GM18508 (cell line): Measurements from ENCODE around the gene MORC4.

Experiments
- ATAC-seq: cut with Tn5 transposase; IDR thresholded peaks from one replicate; pipeline ENCODE4 v1.9.1; 2021; ENCODE audit warnings: moderate number of reproducible peaks; ENCODE audit not compliant: insufficient read depth, unreplicated experiment

MORC4 gene

DNA sequence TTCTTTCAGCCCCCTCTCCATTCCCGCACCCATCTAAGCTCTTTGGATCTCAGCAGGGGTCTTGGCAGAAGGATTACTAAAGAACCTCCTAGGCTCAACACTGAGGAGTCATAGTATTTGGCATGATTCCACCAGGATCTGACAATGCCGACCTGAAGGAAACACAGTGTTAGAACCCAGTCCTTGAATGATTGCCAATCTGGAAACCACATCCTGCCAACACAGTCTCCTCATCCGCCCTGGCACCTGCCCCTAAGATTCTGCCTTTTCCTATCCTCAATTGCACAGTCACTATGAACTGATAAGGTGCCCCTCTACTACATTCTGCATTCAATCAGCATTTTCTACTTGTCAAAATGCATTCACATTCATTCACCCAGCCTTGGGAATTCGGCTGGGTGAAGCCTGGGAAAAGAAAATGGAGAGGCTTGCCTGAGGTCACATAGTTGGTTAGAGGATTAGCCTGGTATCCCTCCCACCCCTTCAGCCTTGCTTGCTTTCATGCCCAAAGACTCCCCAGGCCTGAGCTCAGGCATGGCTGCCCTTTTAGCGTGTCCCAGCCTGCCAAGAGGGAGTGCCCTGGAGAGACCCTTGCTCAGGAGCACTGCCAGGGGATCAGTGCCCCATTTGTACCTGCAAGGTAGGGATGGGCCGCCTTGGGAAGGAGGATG, 82.0 kb downstream of the MORC4 start:
- ATAC-seq = no peak

DNA sequence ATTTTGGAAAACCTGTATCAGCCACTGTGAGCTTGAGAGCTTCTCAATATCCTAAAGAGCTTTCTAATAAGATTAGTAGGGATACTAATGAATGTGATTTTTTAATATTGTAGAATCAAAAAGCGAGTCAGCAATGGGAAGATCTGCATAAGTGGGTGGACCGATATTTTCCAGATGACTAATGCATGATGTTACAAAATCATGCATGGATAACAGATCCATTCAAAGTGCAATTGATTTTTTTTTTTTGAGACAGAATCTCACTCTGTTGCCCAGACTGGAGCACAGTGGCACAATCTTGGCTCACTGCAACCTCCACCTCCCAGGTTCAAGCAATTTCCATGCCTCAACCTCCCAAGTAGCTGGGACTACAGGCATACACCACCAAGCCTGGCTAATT, 87.1 kb downstream of the MORC4 start:
- ATAC-seq = no peak

DNA sequence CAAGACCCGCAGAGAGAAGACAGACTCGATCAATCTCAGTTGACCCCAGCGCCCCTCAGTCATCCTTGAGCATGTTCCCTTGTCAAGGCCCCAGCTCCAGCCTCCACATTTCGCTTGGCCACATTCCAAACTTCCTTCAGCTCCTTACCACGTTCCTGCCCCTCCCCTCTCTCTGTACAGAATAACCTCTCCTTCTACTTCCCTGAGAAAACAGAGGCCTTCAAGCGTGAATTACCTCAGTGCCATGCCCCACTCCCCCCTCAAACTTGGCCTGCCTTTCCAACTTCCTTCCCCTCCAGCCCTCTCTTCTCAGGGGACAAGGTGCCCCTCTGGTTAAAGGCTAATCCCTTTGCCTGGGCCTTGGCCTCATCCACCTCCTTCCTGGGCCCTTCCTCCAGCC, 93.7 kb downstream of the MORC4 start:
- ATAC-seq = no peak

DNA sequence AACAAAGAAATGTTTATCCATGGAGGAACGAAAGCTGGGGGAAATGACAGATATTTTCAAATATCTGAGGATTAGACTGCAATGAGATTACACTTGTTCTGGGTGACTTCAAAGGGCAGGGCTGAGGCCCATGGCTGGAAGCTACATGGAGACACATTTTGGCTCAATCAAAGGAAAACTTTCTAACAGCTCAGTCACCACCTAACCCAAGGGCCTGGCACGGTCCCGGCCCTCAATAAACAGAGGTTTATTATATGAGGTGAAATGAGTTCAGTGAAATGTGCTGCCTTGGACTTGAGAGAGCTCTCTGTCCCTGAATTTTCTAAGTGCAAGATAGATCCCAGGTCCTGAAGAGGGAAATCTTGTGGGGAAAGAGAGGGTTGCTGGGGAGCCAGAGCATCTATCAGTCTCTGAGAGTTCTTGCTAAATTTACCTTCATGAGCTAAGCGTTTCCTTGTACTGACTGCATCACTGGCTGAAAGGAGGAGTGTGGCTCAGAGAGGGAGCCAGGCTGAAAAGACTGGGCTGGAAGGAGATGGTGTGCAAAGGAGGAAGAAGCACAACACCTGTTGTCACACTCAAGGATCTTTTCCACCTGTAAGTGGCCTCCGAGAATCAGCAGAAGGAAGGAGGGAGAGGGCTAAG, 94.8 kb downstream of the MORC4 start:
- no peak for ATAC-seq

DNA sequence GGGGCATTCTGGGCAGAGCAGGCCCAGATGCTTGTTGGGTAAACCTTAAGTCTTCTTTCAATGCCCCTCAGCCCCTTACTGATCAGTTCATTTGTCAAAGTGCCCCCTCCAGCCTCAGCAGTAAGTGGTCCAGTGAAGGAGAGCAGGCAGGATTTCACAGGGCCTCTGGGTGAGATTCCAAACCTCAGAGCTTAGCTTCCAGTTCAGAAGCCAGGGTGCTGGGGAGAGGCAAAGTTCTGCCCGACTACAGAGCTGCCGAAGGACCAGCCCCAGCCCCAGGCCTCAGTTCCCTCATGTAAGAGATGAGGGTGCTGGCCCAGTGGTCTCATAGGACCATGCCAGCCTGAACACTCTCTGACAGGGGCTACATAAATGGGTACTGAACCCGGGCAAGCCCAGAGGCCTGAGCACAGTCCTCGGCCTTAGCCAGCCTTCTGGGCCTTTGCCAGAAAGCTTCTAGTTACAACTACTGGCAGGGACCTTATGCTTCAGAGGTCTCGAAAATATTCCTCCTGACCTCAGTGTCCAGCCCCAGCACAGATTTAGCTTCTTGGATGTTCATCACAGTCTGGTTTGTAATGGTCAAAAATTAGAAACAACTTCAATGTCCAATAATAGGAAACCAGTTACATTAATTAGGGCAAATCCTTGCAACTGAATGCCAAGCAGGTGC, 96.0 kb downstream of the MORC4 start:
- no peak for ATAC-seq

DNA sequence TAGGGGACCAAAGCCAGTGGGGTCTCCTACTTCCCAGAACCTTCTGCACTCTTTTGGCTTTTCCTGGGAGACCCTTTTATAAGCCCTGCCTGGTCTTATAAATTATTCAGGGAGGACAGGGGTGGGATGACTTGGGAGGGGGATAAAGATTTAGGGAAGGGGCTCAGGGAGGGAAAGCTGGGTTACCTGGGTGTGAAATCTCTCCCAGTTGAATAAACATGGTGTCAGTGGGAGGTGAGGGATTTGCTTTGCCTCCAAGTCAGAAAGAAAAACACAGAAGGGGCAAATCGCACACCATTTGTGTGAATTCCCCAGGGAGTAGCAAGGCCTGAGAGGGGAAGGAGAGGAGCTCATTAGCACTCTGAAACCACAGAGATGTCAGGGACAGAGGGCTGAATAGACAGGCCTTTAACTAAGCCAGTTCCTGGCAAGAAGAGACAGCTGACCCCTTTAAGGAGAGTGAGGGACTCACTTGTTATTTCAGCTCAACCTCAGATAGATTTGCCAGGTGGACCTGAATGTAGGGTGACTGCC, 96.7 kb downstream of the MORC4 start, which contains the start of gene RIPPLY1:
Gene RIPPLY1 (minus strand): TSS at position 51 of the 534 bp plus-strand sequence. CDS start 54 bp downstream, outside the sequence.
- no peak for ATAC-seq

DNA sequence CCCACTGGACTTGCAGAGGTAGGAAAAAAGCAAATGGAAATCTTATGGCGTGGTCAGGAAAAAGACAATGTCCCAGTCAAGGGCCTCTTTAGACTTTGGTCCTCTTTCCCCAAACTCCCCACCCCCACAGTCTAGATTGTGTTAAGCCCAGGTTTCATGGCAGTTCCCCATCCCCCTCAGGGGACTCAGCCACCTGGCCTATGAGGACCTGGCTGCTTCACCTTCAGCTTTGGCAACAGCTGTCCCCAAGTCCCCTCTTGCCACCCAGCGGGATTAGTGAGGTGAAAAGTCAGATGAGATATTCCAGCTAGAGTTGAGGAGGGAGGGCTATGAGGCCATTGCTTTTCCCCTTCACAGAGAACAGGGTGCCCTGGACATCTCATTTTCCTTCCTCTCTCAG, 97.3 kb downstream of the MORC4 start:
- no peak for ATAC-seq

DNA sequence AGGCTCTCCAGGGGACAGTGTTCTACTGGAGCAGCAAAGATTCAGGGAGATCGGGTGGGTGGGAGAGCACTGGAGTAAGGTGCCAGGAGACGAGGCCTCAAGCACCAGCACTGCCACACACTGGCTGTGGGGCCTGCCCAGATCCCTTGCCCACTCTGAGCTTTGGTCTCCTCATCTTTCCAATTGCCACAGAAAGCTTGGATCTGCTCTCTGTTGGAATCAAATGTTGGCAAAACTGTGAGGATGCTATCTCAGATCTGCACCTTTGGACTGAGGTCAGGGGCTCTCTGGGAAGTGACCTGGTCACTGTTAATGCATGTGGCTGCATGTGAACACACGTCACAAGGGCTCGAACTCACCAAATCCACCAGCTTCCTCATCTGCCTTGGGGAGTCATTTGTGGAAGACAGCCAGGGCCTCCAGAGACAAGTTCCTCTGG, 98.2 kb downstream of the MORC4 start:
- ATAC-seq = no peak

DNA sequence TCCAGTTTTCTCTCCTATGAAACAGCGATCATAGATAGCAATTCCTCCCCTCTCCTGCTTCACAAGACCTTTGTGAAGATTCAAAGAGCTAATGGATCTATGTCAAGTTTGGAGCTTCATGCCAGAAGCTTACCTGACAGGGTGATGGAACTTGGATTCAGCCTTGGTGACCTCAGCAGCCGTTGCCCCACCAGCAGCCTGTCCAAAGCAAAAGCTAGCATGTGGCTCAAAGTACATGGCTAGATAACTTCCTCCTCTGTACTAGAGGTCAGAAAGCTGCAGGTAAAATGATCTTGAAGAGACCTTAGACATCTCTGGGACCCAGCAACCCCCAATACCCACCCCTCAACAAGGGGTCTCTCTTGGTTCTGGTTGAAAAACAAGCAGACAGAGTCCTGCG, 98.7 kb downstream of the MORC4 start:
- no peak for ATAC-seq

DNA sequence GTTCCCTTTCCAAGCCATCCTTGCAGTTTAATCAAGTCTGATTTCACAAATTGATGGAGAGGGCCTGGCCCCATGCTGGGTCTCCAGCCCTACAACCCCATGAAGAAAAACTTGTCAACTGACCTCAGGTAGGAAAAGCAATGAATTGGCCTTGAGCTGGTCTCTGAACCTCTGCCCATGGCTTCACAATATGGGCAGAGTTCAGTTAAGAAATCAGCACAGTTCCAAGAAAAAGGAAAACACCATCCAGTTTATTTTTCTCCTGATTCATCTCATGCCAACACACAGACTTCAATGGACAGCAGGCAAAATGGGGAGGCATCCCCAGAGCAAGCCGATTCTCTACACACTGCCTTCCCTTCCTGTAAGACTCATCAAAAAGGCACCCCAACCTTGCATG, 100.2 kb downstream of the MORC4 start:
- no peak for ATAC-seq

DNA sequence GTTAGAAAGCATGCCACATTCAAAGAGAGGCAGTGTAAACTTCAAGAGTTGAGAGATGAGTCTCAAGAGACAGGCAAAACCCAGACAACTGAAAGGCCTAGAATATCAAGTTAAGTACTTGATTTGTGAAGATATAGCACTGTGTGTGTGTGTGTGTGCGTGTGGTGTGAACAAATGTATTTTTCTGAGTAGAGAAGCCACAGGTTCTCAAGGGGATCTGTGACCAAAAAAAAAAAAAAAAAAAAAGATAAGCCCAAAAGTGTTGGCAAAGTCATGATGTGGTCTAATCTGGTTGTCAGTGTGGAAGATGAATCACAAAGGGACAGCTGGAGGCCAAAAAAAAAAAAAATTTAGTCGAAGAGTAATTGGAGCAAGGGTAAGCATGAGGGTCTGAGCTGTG, 100.7 kb downstream of the MORC4 start:
- ATAC-seq = no peak

DNA sequence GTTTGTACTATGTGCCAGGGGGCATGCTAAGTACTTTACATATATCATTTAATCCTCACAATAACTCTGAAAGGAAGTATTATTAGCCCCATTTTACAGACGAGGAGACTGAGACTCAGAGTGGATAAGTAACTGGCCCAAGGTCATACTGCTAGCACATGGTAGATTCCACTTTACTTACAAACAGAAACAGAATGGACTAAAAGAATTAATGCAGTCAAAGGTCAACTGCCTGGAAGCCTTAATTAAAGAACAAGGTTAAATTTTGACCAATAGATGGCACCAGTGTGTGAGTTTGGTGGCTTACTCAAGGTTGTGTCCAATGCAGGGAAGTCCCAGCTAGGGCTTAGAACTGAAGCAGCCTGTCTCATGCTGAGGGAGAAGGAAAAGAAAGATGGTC, 101.5 kb downstream of the MORC4 start:
- peak; percentile 60 for ATAC-seq

DNA sequence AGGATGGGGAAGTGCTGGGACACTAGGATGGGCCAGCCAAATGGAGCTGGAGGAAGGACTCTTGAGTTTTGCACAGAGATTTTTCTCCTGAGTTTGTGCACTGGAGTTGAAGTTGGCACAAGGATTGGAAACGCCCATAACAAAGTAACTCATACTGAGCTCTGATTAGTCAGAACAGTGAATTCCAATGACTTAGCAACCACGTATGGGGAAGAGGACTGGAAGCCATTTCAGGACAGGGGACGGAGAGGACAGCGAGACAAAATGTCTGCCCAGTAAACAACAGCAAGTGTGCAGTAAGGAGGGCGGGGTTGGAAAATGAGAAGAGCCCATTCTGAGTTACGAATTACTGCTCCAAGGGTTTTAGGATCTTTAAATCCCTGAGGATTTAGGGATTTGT, 102.8 kb downstream of the MORC4 start:
- ATAC-seq = no peak

DNA sequence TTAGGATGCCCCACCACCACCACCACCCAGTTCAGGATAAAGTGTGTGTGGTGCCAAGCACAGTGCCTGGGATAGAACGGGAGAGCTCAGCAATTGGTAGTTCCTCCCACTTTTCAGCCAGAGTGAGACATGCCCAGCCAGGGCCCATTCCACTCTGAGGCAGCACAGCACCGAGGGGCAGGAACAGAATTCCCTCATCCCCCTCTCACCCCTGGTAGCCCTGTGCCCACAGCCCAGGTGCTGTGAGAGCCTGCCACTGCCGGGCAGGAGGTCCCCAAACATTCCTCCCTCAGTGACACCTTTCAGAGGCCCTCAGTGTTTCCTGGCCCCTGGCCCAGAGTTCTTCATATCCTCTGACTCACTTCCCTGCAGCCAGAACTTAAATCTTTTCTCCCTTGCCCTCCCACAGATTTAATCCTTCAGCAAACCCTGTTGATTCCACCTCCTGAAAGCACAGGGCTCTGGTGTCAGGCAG, 105.0 kb downstream of the MORC4 start:
- no peak for ATAC-seq

DNA sequence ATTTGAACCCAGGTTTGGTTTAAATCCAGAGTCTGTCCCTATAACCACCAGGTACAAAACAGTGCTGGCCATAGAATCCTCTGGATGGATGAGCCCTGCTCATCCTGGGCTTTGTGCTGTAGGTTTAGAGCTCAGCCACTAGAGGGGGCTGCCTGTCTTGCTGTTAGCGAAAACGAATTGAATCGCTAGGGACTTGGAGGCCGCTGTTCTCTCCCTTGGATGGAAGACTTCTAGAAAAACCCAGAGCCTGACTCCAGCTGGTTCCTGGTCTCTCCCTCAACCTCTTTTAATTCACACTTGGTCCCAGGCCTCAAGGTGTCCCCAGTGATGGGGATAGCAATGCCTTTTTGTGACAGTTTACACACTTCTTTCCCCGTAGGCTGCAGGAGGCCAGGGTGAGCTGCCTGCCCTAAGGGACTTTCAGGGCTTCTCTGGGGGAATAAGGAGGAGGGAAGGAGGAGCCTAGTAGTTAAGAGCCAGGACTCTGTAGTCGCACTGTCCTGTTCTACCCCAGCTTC, 105.6 kb downstream of the MORC4 start:
- peak; percentile 60 for ATAC-seq

DNA sequence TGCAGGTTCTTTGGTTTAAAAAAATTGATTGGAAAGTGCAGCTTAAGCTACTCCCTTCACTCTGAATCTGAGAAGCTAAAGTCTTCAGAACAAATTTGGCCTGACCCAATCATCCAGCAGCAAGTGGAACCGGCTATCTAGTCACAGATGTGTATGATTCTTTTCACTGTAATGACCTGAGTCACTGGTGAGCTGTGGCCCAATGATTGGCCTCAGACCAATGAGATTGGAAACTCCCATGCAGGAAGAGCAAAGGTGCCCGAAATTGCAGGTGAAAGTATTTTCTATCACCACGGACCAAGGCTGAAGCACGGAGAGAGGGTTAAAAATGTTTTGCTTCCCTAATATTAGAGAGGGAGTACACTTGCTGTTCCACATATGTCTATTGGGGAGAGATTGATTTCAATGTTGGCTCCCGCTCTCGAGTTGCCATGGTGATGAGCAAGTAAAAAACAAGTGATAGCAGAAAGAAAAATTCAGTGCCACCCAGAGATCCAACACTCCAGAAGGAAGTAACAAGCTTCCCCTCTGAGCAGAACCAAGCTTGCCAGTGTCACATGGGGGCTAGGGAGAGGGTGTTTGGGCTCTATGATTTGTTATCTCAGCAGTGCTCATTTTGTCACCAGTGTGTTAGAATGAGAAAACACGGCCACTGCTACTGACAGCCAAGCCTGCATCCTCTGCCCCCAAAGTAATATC, 108.1 kb downstream of the MORC4 start:
- no peak for ATAC-seq
